HEK293 (cell line): ENCODE results near the gene COL9A3.

Experiments
- CTCF ChIA-PET: fragments of 350-600 bp; formaldehyde crosslinking; extraction: SDS; loops from one replicate; lab custom pipeline; 2021; ENCODE audit warnings: antibody characterized with exemption; lab: Yijun Ruan, JAX
- POLR2A ChIA-PET: fragments of 300-600 bp; formaldehyde crosslinking; extraction: SDS; loops from one replicate; lab custom pipeline; 2020; ENCODE audit warnings: antibody characterized with exemption, inconsistent platforms; lab: Yijun Ruan, JAX
- H3K27ac ChIP-seq: fragments of 200-500 bp; sonication (Bioruptor generic); 2 replicates; pipeline ENCODE4 v1.5.1; 2014; ENCODE audit warnings: low read depth, low read length, control low read depth, inconsistent platforms; ENCODE audit errors: extremely low read depth
- H3K36me3 ChIP-seq, 2 experiments: fragments of 200-500 bp in 1 of 2; sonication (Bioruptor generic) in 1 of 2; 1 replicate in 1 of 2; 2 replicates in 1 of 2; pipeline ENCODE4 v1.5.1; 2014 to 2017; ENCODE audit warnings: inconsistent platforms in 2 of 2, low read length in 2 of 2; ENCODE audit not compliant: control insufficient read depth in 2 of 2, insufficient read depth in 1 of 2
- H3K4me1 ChIP-seq: fragments of 200-500 bp; sonication (Bioruptor generic); 2 replicates; pipeline ENCODE4 v1.5.1; 2014; ENCODE audit warnings: mild to moderate bottlenecking, low read length, inconsistent platforms; ENCODE audit not compliant: control insufficient read depth, insufficient read depth
- H3K4me3 ChIP-seq: 2 replicates; pipeline ENCODE4 v1.5.1; 2011; ENCODE audit warnings: low read depth, mild to moderate bottlenecking, control low read depth, low read length, moderate library complexity
- H3K9me3 ChIP-seq: fragments of 200-500 bp; sonication (Bioruptor generic); 2 replicates; pipeline ENCODE4 v1.5.1; 2014; ENCODE audit warnings: low read depth, low read length, inconsistent platforms; ENCODE audit not compliant: control insufficient read depth, insufficient read depth
- INSM2 ChIP-seq: fragments of 450-650 bp; formaldehyde crosslinking; IDR thresholded peaks from 2 replicates; pipeline ENCODE4 v1.5.1; 2016; ENCODE audit warnings: missing biosample characterization, missing genetic modification characterization
- REST ChIP-seq: fragments of 450-650 bp; formaldehyde crosslinking; IDR thresholded peaks from 2 replicates; pipeline ENCODE4 v1.5.1; 2016; ENCODE audit warnings: missing biosample characterization, missing genetic modification characterization
- SETDB1 ChIP-seq: IDR thresholded peaks from one replicate; pipeline ENCODE4 v1.6.1; 2017; ENCODE audit warnings: mild to moderate bottlenecking, low read length, moderate library complexity, mixed read lengths; ENCODE audit not compliant: insufficient read length
- SP2 ChIP-seq: fragments of 450-650 bp; formaldehyde crosslinking; IDR thresholded peaks from 2 replicates; pipeline ENCODE4 v1.5.1; 2016; ENCODE audit warnings: missing biosample characterization, missing genetic modification characterization
- ZEB2 ChIP-seq: fragments of 450-650 bp; formaldehyde crosslinking; IDR thresholded peaks from 2 replicates; pipeline ENCODE4 v1.5.1; 2016; ENCODE audit warnings: missing biosample characterization, missing genetic modification characterization
- ZIC2 ChIP-seq: fragments of 450-650 bp; formaldehyde crosslinking; IDR thresholded peaks from 2 replicates; pipeline ENCODE4 v1.5.1; 2016; ENCODE audit warnings: missing biosample characterization, missing genetic modification characterization
- ZNF10 ChIP-seq: fragments of 450-650 bp; formaldehyde crosslinking; IDR thresholded peaks from 2 replicates; pipeline ENCODE4 v1.5.1; 2017; ENCODE audit warnings: missing biosample characterization, missing genetic modification characterization
- ZNF121 ChIP-seq: fragments of 450-650 bp; formaldehyde crosslinking; IDR thresholded peaks from 2 replicates; pipeline ENCODE4 v1.5.1; 2016; ENCODE audit warnings: missing biosample characterization, missing genetic modification characterization
- ZNF362 ChIP-seq: fragments of 450-650 bp; formaldehyde crosslinking; IDR thresholded peaks from 2 replicates; pipeline ENCODE4 v1.5.1; 2016; ENCODE audit warnings: missing biosample characterization, missing genetic modification characterization
- ZNF398 ChIP-seq: fragments of 450-650 bp; formaldehyde crosslinking; IDR thresholded peaks from 2 replicates; pipeline ENCODE4 v1.5.1; 2017; ENCODE audit warnings: missing biosample characterization, missing genetic modification characterization
- ZNF654 ChIP-seq: fragments of 450-650 bp; formaldehyde crosslinking; IDR thresholded peaks from 2 replicates; pipeline ENCODE4 v1.5.1; 2016; ENCODE audit warnings: low read depth, missing biosample characterization, missing genetic modification characterization
- ZNF837 ChIP-seq: fragments of 450-650 bp; formaldehyde crosslinking; IDR thresholded peaks from 2 replicates; pipeline ENCODE4 v1.5.1; 2016; ENCODE audit warnings: missing biosample characterization, missing genetic modification characterization

The COL9A3 gene

GRCh38 chr20:62815066-62815991, 1.5 kb upstream of the COL9A3 start (continued):
- peak; percentile 66; the same call in 1 of the 2 replicates for TF ChIP-seq INSM2 (tag by site-specific recombination)
- no peak for TF ChIP-seq SETDB1
- peak; percentile 64; the same call in 1 of the 2 replicates for TF ChIP-seq ZNF10 (tag by site-specific recombination)
- no peak for TF ChIP-seq ZNF837
- peak; percentile 81; the same call in 1 of the 2 replicates for TF ChIP-seq ZIC2
- no peak for TF ChIP-seq ZNF654 (tag by site-specific recombination)
- TF ChIP-seq SP2 (tag by site-specific recombination) = peak; percentile 23; the same call in 1 of the 2 replicates
- peak; percentile 99 for TF ChIP-seq ZNF121 (tag by site-specific recombination)
- peak; percentile 62 for TF ChIP-seq ZNF398 (tag by site-specific recombination)
- no peak for TF ChIP-seq ZNF362
- TF ChIP-seq ZEB2 = no peak

GRCh38 chr20:62816031-62816883, 593 bp upstream of the COL9A3 start:
- Histone ChIP-seq H3K27ac (no peak overlapping the region; the same call in 1 of the 2 replicates), H3K4me1 (peaks cover 6% of the 10 kb centered on the region; the same call in 1 of the 2 replicates), H3K4me3 (peak overlapping the region; percentile 18; the same call in 1 of the 2 replicates), H3K9me3 (no peaks in the 10 kb centered on the region), H3K36me3 (peaks cover 0 to 21% of the 10 kb centered on the region in 2 experiments; a peak in 1 of 3 replicates)
- TF ChIP-seq REST = peak; percentile 56
- no peak for TF ChIP-seq SP2 (tag by site-specific recombination)
- CTCF ChIA-PET = interaction anchor here (0.5 to 1.4 kb wide), 5 partner anchors 8 to 189 kb away, joined by 3 to 5 read pairs (median 3); no protein-coding TSS in a partner anchor
- POLR2A ChIA-PET = interaction anchor here (0.8 to 1.7 kb wide), 5 partner anchors 9 to 448 kb away, joined by 3 to 6 read pairs (median 4); partner anchors contain the start of genes OGFR and RPS21
